ENCODE results near the gene ALKBH3. TPM values are rescaled to one million over a fixed set of nuclear protein-coding genes. Genes with fewer than 3 reads are reported as not detected.

ALKBH3 gene
- total RNA-seq, 1 donor from 2014 or later: 25.4 TPM

DNA sequence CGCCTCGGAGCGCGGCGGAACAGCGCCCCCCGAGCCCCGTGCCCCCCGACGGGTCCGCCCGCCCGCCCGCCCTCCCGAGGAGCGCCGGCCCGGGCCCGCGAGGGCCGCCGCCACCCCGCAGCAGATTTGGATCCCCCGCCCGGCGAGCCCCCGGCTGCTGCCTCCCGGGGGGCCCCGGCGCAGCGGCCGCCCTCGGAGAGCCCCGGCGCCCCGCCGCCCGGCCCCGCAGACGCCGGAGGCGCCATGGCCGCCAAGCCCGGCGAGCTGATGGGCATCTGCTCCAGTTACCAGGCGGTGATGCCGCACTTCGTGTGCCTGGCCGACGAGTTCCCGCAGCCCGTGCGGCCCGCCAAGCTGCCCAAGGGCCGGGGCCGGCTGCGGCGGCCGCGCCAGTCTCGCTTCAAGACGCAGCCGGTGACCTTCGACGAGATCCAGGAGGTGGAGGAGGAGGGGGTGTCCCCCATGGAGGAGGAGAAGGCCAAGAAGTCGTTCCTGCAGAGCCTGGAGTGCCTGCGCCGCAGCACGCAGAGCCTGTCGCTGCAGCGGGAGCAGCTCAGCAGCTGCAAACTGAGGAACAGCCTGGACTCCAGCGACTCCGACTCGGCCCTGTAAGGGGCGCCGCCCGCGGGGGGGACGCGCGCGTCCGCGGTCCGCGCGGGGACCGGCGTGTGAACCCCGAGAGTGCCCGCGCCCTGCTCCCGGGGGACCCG is 62.2 kb downstream of the ALKBH3 start:
- TF ChIP-seq, protein P1, sequence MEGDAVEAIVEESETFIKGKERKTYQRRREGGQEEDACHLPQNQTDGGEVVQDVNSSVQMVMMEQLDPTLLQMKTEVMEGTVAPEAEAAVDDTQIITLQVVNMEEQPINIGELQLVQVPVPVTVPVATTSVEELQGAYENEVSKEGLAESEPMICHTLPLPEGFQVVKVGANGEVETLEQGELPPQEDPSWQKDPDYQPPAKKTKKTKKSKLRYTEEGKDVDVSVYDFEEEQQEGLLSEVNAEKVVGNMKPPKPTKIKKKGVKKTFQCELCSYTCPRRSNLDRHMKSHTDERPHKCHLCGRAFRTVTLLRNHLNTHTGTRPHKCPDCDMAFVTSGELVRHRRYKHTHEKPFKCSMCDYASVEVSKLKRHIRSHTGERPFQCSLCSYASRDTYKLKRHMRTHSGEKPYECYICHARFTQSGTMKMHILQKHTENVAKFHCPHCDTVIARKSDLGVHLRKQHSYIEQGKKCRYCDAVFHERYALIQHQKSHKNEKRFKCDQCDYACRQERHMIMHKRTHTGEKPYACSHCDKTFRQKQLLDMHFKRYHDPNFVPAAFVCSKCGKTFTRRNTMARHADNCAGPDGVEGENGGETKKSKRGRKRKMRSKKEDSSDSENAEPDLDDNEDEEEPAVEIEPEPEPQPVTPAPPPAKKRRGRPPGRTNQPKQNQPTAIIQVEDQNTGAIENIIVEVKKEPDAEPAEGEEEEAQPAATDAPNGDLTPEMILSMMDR (conservative IDR thresholded peaks at IDR 0.05): no peak
- no peak for DNase-seq (ENCODE audit: low read depth, low spot score)
- Mint-ChIP-seq H3K27me3 (ENCODE audit: low read depth) (peaks cover 70% of the 10 kb centered on the region), H3K36me3 (ENCODE audit: low read depth) (no peaks in the 10 kb centered on the region), H3K9me3 (no peaks in the 10 kb centered on the region), H3K4me1 (peaks cover 24% of the 10 kb centered on the region), H3K27ac (ENCODE audit: unreplicated experiment) (no peak overlapping the region), H3K4me3 (peak overlapping the region; percentile 78)

DNA sequence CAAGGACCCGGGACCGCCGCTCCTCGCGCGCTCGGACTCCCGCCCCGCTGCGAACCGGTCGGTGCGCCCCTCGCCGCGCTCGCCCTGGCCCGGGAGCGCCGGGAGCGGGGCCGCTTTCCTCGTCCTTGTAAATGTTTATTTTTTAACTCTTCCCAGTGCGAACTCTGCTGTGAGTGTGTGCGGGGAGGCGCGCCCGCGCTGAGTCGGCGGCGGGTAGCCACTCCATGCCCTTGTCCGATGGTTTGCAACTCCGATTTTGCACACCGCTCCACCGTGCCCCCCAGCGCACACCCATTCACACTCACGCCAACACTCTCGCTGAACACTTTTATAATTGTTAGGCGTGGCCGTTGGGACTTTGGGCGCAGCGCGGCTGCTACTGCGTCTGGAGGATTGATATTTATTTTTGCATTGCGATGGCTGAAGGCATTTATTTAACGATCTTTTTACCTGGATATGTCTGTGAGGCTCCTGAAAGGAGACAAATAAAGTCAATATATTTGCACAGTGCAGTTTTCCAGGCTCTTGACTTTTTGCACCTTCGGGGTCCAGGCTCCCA is 62.8 kb downstream of the ALKBH3 start:
- TF ChIP-seq, protein P1 (conservative IDR thresholded peaks at IDR 0.05): no peak
- H3K9me3 Mint-ChIP-seq: no peaks in the 10 kb centered on the region
- H3K27me3 Mint-ChIP-seq (ENCODE audit: low read depth): peaks cover 73% of the 10 kb centered on the region
- no peaks in the 10 kb centered on the region for H3K36me3 Mint-ChIP-seq (ENCODE audit: low read depth)
- H3K4me3 Mint-ChIP-seq: peak overlapping the region; percentile 98
- no peak overlapping the region for H3K27ac Mint-ChIP-seq (ENCODE audit: unreplicated experiment)
- no peak for DNase-seq (ENCODE audit: low read depth, low spot score)
- peaks cover 24% of the 10 kb centered on the region for H3K4me1 Mint-ChIP-seq

DNA sequence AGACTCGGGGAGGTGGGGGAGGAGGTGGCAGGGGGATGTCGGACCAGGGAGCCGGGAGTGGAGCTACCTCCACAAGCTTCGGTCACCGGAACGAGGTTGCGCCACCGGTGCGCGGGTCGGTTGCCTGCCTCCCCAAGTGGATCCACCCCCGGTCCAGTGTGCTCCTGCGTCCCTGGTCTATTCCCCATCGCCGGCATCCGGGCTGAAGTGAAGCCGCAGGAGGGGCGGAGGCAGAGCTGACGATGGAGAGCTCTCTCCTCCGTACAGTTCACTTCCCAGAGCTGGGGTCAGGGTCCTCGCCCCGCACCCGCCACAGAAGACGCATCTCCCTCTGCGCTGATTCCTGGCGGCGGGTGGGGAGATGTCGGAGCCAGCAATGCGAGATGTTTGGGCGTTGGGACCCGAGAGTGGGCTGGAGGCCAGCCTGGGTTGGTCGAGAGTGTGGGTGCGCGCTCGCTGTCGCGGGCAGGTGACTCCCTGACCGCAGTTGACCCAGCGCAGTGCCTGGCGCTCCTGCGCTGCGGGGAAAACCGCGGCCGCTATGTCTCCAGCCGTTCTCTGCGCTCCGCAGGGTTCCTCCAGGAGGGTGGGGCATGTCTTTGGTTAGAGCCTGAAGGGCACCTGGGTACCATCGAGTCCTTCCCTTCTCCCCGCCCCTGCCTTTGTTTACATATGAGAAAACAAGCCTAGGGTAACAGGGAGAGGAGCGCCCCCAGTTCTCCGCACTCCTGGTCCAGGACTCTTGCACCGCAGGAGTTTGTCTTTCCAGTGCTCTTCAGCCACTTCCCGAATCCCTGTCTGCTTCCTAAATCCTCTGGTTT is 63.5 kb downstream of the ALKBH3 start:
- peaks cover 72% of the 10 kb centered on the region for H3K27me3 Mint-ChIP-seq (ENCODE audit: low read depth)

DNA sequence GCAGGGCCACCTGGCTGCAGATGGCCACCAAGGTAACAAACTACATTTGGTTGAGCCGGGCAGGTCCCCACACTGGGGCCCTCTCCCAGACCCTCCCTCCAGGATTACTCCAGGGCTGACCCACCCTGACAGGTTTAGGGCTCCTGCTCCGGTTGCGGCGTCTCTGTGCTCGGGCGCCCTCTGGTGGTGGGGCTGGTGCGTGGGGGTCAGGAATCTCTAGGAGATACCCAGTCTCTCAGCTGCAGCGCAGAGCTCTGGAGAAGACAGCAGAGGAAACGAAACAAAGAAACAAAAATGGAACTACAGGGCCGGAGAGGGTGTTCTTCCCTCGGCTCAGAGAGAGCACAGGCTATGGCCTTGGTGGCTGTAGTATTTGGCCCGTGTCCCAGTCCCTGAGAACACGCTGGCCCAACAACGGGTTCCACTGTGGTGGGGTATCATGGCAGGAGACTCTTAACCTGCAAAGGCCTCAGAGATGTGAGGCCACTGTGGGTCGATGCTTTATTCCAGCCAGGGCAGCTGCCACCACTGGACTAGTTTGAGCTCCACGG is 64.2 kb downstream of the ALKBH3 start:
- no peaks in the 10 kb centered on the region for H3K9me3 Mint-ChIP-seq
- peaks cover 24% of the 10 kb centered on the region for H3K4me1 Mint-ChIP-seq
- peak overlapping the region; percentile 98 for H3K4me3 Mint-ChIP-seq
- no peak for DNase-seq (ENCODE audit: low read depth, low spot score)
- no peaks in the 10 kb centered on the region for H3K36me3 Mint-ChIP-seq (ENCODE audit: low read depth)
- no peak overlapping the region for H3K27ac Mint-ChIP-seq (ENCODE audit: unreplicated experiment)
- TF ChIP-seq, protein P1 (conservative IDR thresholded peaks at IDR 0.05): peak; percentile 82
- H3K27me3 Mint-ChIP-seq (ENCODE audit: low read depth): peaks cover 66% of the 10 kb centered on the region

More for the DNA sequence above, 63.5 kb downstream of the ALKBH3 start:
- no peaks in the 10 kb centered on the region for H3K36me3 Mint-ChIP-seq (ENCODE audit: low read depth)
- H3K4me1 Mint-ChIP-seq: peaks cover 24% of the 10 kb centered on the region
- TF ChIP-seq, protein P1 (conservative IDR thresholded peaks at IDR 0.05): no peak
- peak overlapping the region; percentile 98 for H3K4me3 Mint-ChIP-seq
- no peaks in the 10 kb centered on the region for H3K9me3 Mint-ChIP-seq
- no peak for DNase-seq (ENCODE audit: low read depth, low spot score)
- H3K27ac Mint-ChIP-seq (ENCODE audit: unreplicated experiment): no peak overlapping the region

DNA sequence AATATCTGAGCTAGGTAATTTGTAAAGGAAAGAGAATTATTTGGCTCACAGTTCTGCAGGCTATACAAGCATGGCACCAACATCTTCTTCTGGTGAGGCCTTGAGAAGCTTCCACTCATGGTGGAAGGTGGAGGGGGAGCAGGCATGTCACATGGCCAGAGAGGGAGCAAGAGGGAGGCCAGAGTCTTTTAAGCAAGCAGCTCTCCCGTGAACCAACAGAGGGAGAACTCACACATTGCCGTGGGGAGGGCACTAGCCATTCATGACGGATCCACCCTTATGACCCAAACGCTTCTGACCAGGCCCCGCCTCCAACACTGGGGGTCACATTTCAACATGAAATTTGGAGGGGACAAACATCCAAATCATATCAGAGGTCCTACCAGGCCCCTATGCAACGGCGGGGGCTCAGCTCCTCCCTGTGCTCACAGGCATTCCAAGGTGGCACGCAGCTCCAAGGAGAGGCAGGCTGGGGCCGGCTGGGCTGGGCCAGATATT is 66.4 kb downstream of the ALKBH3 start:
- H3K27me3 Mint-ChIP-seq (ENCODE audit: low read depth): peaks cover 51% of the 10 kb centered on the region
- H3K27ac Mint-ChIP-seq (ENCODE audit: unreplicated experiment): no peak overlapping the region
- no peak for DNase-seq (ENCODE audit: low read depth, low spot score)
- TF ChIP-seq, protein P1 (conservative IDR thresholded peaks at IDR 0.05): peak; percentile 29
- H3K4me1 Mint-ChIP-seq: peaks cover 13% of the 10 kb centered on the region
- H3K36me3 Mint-ChIP-seq (ENCODE audit: low read depth): no peaks in the 10 kb centered on the region
- peak overlapping the region; percentile 45 for H3K4me3 Mint-ChIP-seq
- no peaks in the 10 kb centered on the region for H3K9me3 Mint-ChIP-seq

Data from neural crest cell (in vitro differentiated cells).